NCI-H1092 treated with DMSO at 0.1 percent for 48 hours (cell line): ENCODE results near the gene GOLGA3.

ENCODE experiments used
- DNase-seq: peaks from one replicate; lab custom pipeline; 2025; lab: John Stamatoyannopoulos, UW

Gene GOLGA3

GRCh38 chr12:132720606-132721345, 107.9 kb downstream of the GOLGA3 start:
- DNase-seq = no peak

GRCh38 chr12:132719954-132720324, 108.7 kb downstream of the GOLGA3 start:
- no peak for DNase-seq

GRCh38 chr12:132719141-132719953, 109.3 kb downstream of the GOLGA3 start:
- DNase-seq = no peak
